CD4-positive, alpha-beta T cell (primary cell): Measurements from ENCODE around the gene MALAT1. TPM values are rescaled to one million over a fixed set of nuclear protein-coding genes. Genes with fewer than 3 reads are reported as not detected.

Experiments
- ATAC-seq: fragments of 200-7000 bp; cut with Tn5 transposase; one replicate; pipeline ENCODE4 v1.10.0; 2022; ENCODE audit warnings: mild to moderate bottlenecking; ENCODE audit not compliant: poor library complexity
- CTCF ChIA-PET: fragments of 350-600 bp; sonication (Branson Sonifier 250); formaldehyde crosslinking; loops from one replicate; lab custom pipeline; 2021; ENCODE audit warnings: antibody characterized with exemption, inconsistent platforms; lab: Charles Lee
- POLR2A ChIA-PET: fragments of 350-600 bp; sonication (Branson Sonifier 250); formaldehyde crosslinking; loops from one replicate; lab custom pipeline; 2021; ENCODE audit warnings: antibody characterized with exemption, inconsistent platforms; lab: Charles Lee
- DNase-seq, 14 experiments: peaks; one replicate each; pipeline ENCODE4 v3.0.0-alpha.2; 2013 to 2020; ENCODE audit warnings: mixed read lengths in 2 of 14
- H3K27ac ChIP-seq, 2 donors: one replicate each; pipeline versions ENCODE4 v1.5.1 to v1.7.0; 2013; ENCODE audit warnings: low read length in 2 of 2, low read depth in 1 of 2, mild to moderate bottlenecking in 1 of 2
- H3K27me3 ChIP-seq, 2 experiments: 1 replicate in 1 of 2; 2 replicates in 1 of 2; pipeline versions ENCODE4 v1.6.1 to v1.7.0; 2013; ENCODE audit warnings: low read length in 2 of 2, control low read depth in 1 of 2, mild to moderate bottlenecking in 1 of 2, moderate library complexity in 1 of 2; ENCODE audit not compliant: insufficient read depth in 2 of 2, control insufficient read depth in 1 of 2
- H3K36me3 ChIP-seq: one replicate; pipeline ENCODE4 v1.6.1; 2013; ENCODE audit warnings: low read length, control low read depth; ENCODE audit not compliant: insufficient read depth
- H3K4me1 ChIP-seq: one replicate; pipeline ENCODE4 v1.6.1; 2013; ENCODE audit warnings: low read length, control low read depth; ENCODE audit not compliant: insufficient read depth
- H3K4me3 ChIP-seq: one replicate; pipeline ENCODE4 v1.5.1; 2013; ENCODE audit warnings: mild to moderate bottlenecking, low read length, moderate library complexity
- H3K9me3 ChIP-seq, 2 experiments: 1 replicate in 1 of 2; 2 replicates in 1 of 2; pipeline versions ENCODE4 v1.6.1 to v1.7.0; 2013; ENCODE audit warnings: low read length in 2 of 2, mild to moderate bottlenecking in 2 of 2, control low read depth in 1 of 2, moderate library complexity in 1 of 2; ENCODE audit not compliant: control insufficient read depth in 1 of 2, insufficient read depth in 1 of 2
- H3K27ac Mint-ChIP-seq: one replicate; pipeline ENCODE4 v1.8.0; 2020; ENCODE audit warnings: mixed read lengths
- H3K27me3 Mint-ChIP-seq: one replicate; pipeline ENCODE4 v1.8.0; 2021; ENCODE audit warnings: mixed read lengths
- H3K36me3 Mint-ChIP-seq: one replicate; pipeline ENCODE4 v1.8.0; 2021; ENCODE audit warnings: low read depth, mixed read lengths
- H3K4me1 Mint-ChIP-seq: one replicate; pipeline ENCODE4 v1.8.0; 2021; ENCODE audit warnings: low read depth, mixed read lengths
- H3K4me3 Mint-ChIP-seq: one replicate; pipeline ENCODE4 v1.8.0; 2020; ENCODE audit warnings: mild to moderate bottlenecking, mixed read lengths
- H3K9me3 Mint-ChIP-seq: one replicate; pipeline ENCODE4 v1.8.0; 2020; ENCODE audit warnings: mixed read lengths
- CTCF ChIP-seq: fragments of 200-600 bp; IDR thresholded peaks from one replicate; pipeline ENCODE4 v1.8.0; 2022; ENCODE audit warnings: antibody characterized with exemption, mild to moderate bottlenecking
- intact Hi-C, 2 experiments: fragments of 100-400 bp; cut with DNase I in 1 of 2; cut with micrococcal nuclease in 1 of 2; formaldehyde crosslinking; loops; one replicate each; pipeline versions ENCODE4 v1.15.1 to v1.9.0; 2023 to 2025; cut with DNase I, micrococcal nuclease
- total RNA-seq, 174 experiments: library from RNA in 2 of 174; stranded (reverse) in 2 of 174; gene quantifications; one replicate each; pipeline ENCODE4 v1.2.3 and lab custom pipeline; 2021 to 2026

Gene MALAT1
- total RNA-seq, 2 experiments from 2014 or later: 31,509 to 32,316 TPM

DNA sequence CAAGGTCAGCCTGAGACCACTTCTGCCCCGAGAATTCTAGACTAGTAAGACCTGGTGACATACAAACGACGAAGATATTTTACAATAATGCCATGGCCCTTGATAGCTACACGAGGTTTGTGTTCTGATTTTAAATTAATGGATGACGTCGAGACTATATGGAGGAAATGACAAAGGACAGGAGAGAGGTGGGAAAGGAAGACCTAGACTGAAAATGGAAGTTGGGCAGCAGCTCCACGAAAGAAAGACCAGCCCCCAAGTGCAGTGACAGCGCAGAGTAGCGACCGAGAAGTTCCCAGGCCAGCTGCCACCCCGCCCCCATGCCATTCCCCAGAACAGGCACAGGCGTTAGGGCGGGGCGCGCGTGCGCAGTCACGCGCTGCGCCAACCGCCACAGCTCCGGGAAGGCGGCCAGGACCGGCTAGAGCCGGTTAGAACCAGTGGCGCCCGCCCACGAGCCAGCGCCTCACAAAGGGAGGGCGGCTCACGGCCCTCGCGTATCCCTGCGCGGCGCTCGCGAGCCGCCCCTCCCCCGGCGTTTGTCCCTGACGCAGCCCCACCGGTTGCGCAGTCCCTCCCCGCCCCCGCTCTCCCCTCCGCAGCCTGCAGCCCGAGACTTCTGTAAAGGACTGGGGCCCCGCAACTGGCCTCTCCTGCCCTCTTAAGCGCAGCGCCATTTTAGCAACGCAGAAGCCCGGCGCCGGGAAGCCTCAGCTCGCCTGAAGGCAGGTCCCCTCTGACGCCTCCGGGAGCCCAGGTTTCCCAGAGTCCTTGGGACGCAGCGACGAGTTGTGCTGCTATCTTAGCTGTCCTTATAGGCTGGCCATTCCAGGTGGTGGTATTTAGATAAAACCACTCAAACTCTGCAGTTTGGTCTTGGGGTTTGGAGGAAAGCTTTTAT is 1.5 kb upstream of the MALAT1 start:
- Histone ChIP-seq H3K27ac (peak overlapping the region; percentile 96 to 99), H3K4me3 (peak overlapping the region; percentile 73), H3K36me3 (peaks cover 26% of the 10 kb centered on the region), H3K9me3 (no peaks in the 10 kb centered on the region), H3K27me3 (no peaks in the 10 kb centered on the region), H3K4me1 (peaks cover 33% of the 10 kb centered on the region)
- ChIA-PET POLR2A (interaction anchor here (0.5 to 15.9 kb wide), 78 partner anchors 10 to 1915 kb away, joined by 3 to 3042 read pairs (median 6); partner anchors contain the start of genes BATF2, CAPN1, CCDC85B and CDC42EP2), CTCF (interaction anchor here (0.6 to 5.1 kb wide), 11 partner anchors 8 to 115 kb away, joined by 3 to 40 read pairs (median 7); partner anchors contain the start of genes NEAT1 and SLC25A45)
- Mint-ChIP-seq H3K27me3 (no peaks in the 10 kb centered on the region), H3K4me3 (no peak overlapping the region), H3K4me1 (peaks cover 28% of the 10 kb centered on the region), H3K36me3 (no peaks in the 10 kb centered on the region), H3K27ac (no peak overlapping the region), H3K9me3 (no peaks in the 10 kb centered on the region)
- no peak for TF ChIP-seq CTCF
- peak; percentile 78 for ATAC-seq
- peak; percentile 95 to 99 (median 98) for DNase-seq
- intact Hi-C loops: loop anchor here (1.0 to 2.0 kb wide), 7 partner anchors 9 to 75 kb away; partner anchors contain the start of gene NEAT1 (in 1 of the 2)

GRCh38 chr11:65498042-65498726 is 661 bp upstream of the MALAT1 start:
- H3K27me3 Mint-ChIP-seq: no peaks in the 10 kb centered on the region
- no peak overlapping the region for H3K27ac Mint-ChIP-seq
- Histone ChIP-seq H3K36me3 (peaks cover 34% of the 10 kb centered on the region), H3K27ac (peak overlapping the region; percentile 96 to 99), H3K4me3 (peak overlapping the region; percentile 73), H3K9me3 (no peaks in the 10 kb centered on the region), H3K4me1 (peaks cover 31% of the 10 kb centered on the region), H3K27me3 (no peaks in the 10 kb centered on the region)
- no peaks in the 10 kb centered on the region for H3K9me3 Mint-ChIP-seq
- no peak overlapping the region for H3K4me3 Mint-ChIP-seq
- TF ChIP-seq CTCF: no peak
- DNase-seq (peak; percentile 45 to 85 (median 59)), ATAC-seq (peak; percentile 19)
- H3K36me3 Mint-ChIP-seq: no peaks in the 10 kb centered on the region
- POLR2A ChIA-PET: interaction anchor here (0.7 to 15.9 kb wide), 90 partner anchors 10 to 1938 kb away, joined by 3 to 3042 read pairs (median 6); partner anchors contain the start of genes CAPN1, CCDC85B, CDC42EP2 and CFL1
- CTCF ChIA-PET: interaction anchor here (1.1 to 5.1 kb wide), 13 partner anchors 11 to 116 kb away, joined by 3 to 40 read pairs (median 7); partner anchors contain the start of genes NEAT1 and SLC25A45
- H3K4me1 Mint-ChIP-seq: peaks cover 27% of the 10 kb centered on the region
- intact Hi-C loops: loop anchor here in 1 of 2 experiments (1.0 kb wide), 1 partner anchor 76 kb away; the partner anchor contains the start of gene NEAT1

DNA sequence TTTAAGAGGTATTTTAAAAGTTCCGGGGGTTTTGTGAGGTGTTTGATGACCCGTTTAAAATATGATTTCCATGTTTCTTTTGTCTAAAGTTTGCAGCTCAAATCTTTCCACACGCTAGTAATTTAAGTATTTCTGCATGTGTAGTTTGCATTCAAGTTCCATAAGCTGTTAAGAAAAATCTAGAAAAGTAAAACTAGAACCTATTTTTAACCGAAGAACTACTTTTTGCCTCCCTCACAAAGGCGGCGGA is 193 bp upstream of the MALAT1 start:
- DNase-seq: no peak
- Mint-ChIP-seq H3K9me3 (no peaks in the 10 kb centered on the region), H3K27ac (no peak overlapping the region), H3K4me1 (peaks cover 29% of the 10 kb centered on the region), H3K4me3 (no peak overlapping the region), H3K36me3 (no peaks in the 10 kb centered on the region), H3K27me3 (no peaks in the 10 kb centered on the region)
- Histone ChIP-seq H3K36me3 (peaks cover 39% of the 10 kb centered on the region), H3K27me3 (no peaks in the 10 kb centered on the region), H3K4me1 (peaks cover 31% of the 10 kb centered on the region), H3K9me3 (peaks cover 0 to 3% of the 10 kb centered on the region in 2 experiments), H3K27ac (peak overlapping the region; percentile 96 to 99), H3K4me3 (peak overlapping the region; percentile 73)
- ChIA-PET POLR2A (interaction anchor here (0.7 to 15.9 kb wide), 67 partner anchors 9 to 1937 kb away, joined by 3 to 3042 read pairs (median 7); partner anchors contain the start of genes CCDC85B, CDC42EP2, CFL1 and DPF2), CTCF (interaction anchor here (1.1 to 5.1 kb wide), 10 partner anchors 11 to 116 kb away, joined by 3 to 40 read pairs (median 6); partner anchors contain the start of genes NEAT1 and SLC25A45)
- ATAC-seq: no peak
- TF ChIP-seq CTCF: no peak
- intact Hi-C loops: loop anchor here in 1 of 2 experiments (1.0 kb wide), 1 partner anchor 76 kb away; the partner anchor contains the start of gene NEAT1
